ENCODE results near the gene PEAK1. TPM values are rescaled to one million over a fixed set of nuclear protein-coding genes. Genes with fewer than 3 reads are reported as not detected.

The PEAK1 gene
- total RNA-seq, 1 donor, result 133 TPM

DNA sequence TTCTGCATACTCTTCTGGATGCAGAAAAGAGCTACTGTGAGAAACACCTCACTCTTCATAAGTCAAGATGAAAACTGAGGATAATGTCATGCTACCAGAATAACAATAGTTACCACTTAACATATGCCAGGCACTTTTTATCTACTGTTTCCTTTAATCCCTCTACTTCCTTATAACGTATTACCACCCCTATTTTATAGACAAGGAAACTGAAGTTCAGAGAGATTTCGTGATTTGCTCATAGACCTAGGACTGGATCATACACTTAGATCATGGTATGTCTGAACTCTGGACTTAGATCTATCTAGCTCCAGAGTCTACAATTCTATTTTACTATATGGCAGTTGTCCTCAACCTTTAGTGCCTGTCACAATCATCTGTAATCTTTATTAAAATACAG lies 193.3 kb downstream of the PEAK1 start:
- Histone ChIP-seq H3K4me1 (ENCODE audit: insufficient read depth, low read length) (no peaks in the 10 kb centered on the region), H3K4me2 (ENCODE audit: insufficient read depth, low read length) (no peak overlapping the region), H2AFZ (ENCODE audit: low read length) (no peak overlapping the region), H3K9me3 (ENCODE audit: low read depth, low read length) (no peaks in the 10 kb centered on the region), H3K4me3 (ENCODE audit: insufficient read depth, low read length) (no peak overlapping the region), H3K36me3 (ENCODE audit: insufficient read depth, low read length) (no peaks in the 10 kb centered on the region), H4K20me1 (ENCODE audit: insufficient read depth, low read length) (peaks cover 5% of the 10 kb centered on the region), H3K27ac (ENCODE audit: low read depth, low read length) (no peak overlapping the region), H3K79me2 (ENCODE audit: insufficient read depth, low read length) (peaks cover 15% of the 10 kb centered on the region), H3K27me3 (ENCODE audit: insufficient read depth, low read length) (no peaks in the 10 kb centered on the region)
- DNase-seq (ENCODE audit: insufficient read length, low spot score, missing footprints), result no peak
- no peak for TF ChIP-seq CTCF (IDR thresholded peaks at IDR 0.05; ENCODE audit: extremely low read depth, low read depth, low read length)

DNA sequence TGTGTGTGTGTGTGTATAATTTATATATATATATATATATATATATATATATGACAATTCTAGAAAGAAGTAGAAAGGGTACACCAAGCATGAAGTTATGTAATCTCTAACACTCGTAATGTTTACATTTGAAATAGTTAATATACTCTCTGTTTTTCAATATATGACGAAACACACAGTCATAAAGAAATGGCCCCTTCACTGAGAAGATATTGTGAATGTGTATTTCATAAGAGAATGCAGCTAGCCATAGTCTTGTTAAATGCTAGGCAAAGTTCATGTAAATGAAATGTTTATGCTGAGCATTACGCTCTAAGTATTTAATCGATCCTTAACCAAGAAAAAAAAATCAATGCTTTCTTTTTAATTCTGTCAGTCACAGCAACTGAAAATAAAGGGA lies 194.3 kb downstream of the PEAK1 start:
- no peak overlapping the region for H2AFZ ChIP-seq (ENCODE audit: low read length)
- H3K4me2 ChIP-seq (ENCODE audit: insufficient read depth, low read length), result no peak overlapping the region
- H3K27ac ChIP-seq (ENCODE audit: low read depth, low read length), result no peak overlapping the region
- TF ChIP-seq CTCF (IDR thresholded peaks at IDR 0.05; ENCODE audit: extremely low read depth, low read depth, low read length), result no peak
- DNase-seq (ENCODE audit: insufficient read length, low spot score, missing footprints), result no peak
- H4K20me1 ChIP-seq (ENCODE audit: insufficient read depth, low read length), result peaks cover 5% of the 10 kb centered on the region
- H3K27me3 ChIP-seq (ENCODE audit: insufficient read depth, low read length), result no peaks in the 10 kb centered on the region
- H3K9me3 ChIP-seq (ENCODE audit: low read depth, low read length), result no peaks in the 10 kb centered on the region
- H3K4me3 ChIP-seq (ENCODE audit: insufficient read depth, low read length), result no peak overlapping the region
- H3K4me1 ChIP-seq (ENCODE audit: insufficient read depth, low read length), result no peaks in the 10 kb centered on the region
- peaks cover 15% of the 10 kb centered on the region for H3K79me2 ChIP-seq (ENCODE audit: insufficient read depth, low read length)
- H3K36me3 ChIP-seq (ENCODE audit: insufficient read depth, low read length), result no peaks in the 10 kb centered on the region

DNA sequence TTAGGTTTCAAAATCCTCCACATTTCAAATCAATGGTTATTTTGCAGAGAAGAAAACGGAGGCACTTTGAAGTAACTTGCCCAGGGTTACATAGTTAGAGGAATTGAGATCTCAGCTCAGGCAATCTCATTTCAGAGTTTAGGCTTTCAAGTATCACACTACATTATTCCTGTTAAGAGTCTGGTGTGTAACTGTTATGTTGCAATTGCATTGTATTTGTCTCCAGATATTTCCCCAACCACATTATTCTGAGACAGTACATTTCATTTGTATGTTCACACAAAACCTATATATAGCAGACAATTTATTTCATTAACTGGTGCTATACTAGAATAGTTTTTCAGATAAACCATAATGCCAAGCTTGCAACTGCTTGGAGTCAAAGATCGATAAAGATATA lies 194.8 kb downstream of the PEAK1 start:
- TF ChIP-seq CTCF (IDR thresholded peaks at IDR 0.05; ENCODE audit: extremely low read depth, low read depth, low read length), result no peak
- DNase-seq (ENCODE audit: insufficient read length, low spot score, missing footprints), result no peak
- H3K27me3 ChIP-seq (ENCODE audit: insufficient read depth, low read length), result no peaks in the 10 kb centered on the region
- no peaks in the 10 kb centered on the region for H3K36me3 ChIP-seq (ENCODE audit: insufficient read depth, low read length)
- no peaks in the 10 kb centered on the region for H3K9me3 ChIP-seq (ENCODE audit: low read depth, low read length)
- H4K20me1 ChIP-seq (ENCODE audit: insufficient read depth, low read length), result peaks cover 5% of the 10 kb centered on the region
- H3K79me2 ChIP-seq (ENCODE audit: insufficient read depth, low read length), result peaks cover 11% of the 10 kb centered on the region
- no peak overlapping the region for H2AFZ ChIP-seq (ENCODE audit: low read length)
- no peaks in the 10 kb centered on the region for H3K4me1 ChIP-seq (ENCODE audit: insufficient read depth, low read length)
- H3K4me3 ChIP-seq (ENCODE audit: insufficient read depth, low read length), result no peak overlapping the region
- H3K27ac ChIP-seq (ENCODE audit: low read depth, low read length), result no peak overlapping the region
- no peak overlapping the region for H3K4me2 ChIP-seq (ENCODE audit: insufficient read depth, low read length)

- H3K4me2 ChIP-seq (ENCODE audit: insufficient read depth, low read length), result no peak overlapping the region
These were observed 195.6 kb downstream of the PEAK1 start for GRCh38 chr15:77224352-77224751.

More at GRCh38 chr15:77224352-77224751, 195.6 kb downstream of the PEAK1 start:
- H4K20me1 ChIP-seq (ENCODE audit: insufficient read depth, low read length), result peaks cover 5% of the 10 kb centered on the region
- H3K9me3 ChIP-seq (ENCODE audit: low read depth, low read length), result no peaks in the 10 kb centered on the region
- no peaks in the 10 kb centered on the region for H3K36me3 ChIP-seq (ENCODE audit: insufficient read depth, low read length)
- H3K79me2 ChIP-seq (ENCODE audit: insufficient read depth, low read length), result peaks cover 11% of the 10 kb centered on the region
- no peaks in the 10 kb centered on the region for H3K27me3 ChIP-seq (ENCODE audit: insufficient read depth, low read length)
- H3K4me1 ChIP-seq (ENCODE audit: insufficient read depth, low read length), result no peaks in the 10 kb centered on the region
- no peak overlapping the region for H3K4me3 ChIP-seq (ENCODE audit: insufficient read depth, low read length)
- TF ChIP-seq CTCF (IDR thresholded peaks at IDR 0.05; ENCODE audit: extremely low read depth, low read depth, low read length), result no peak
- no peak for DNase-seq (ENCODE audit: insufficient read length, low spot score, missing footprints)
- H2AFZ ChIP-seq (ENCODE audit: low read length), result no peak overlapping the region
- no peak overlapping the region for H3K27ac ChIP-seq (ENCODE audit: low read depth, low read length)

Data from osteoblast (primary cell).